NCI-H1436 (cell line): Measurements from ENCODE around the gene PLCB2.

Experiments
- DNase-seq: peaks from one replicate; lab custom pipeline; 2025; lab: John Stamatoyannopoulos, UW

The PLCB2 gene

GRCh38 chr15:40307421-40308211 is at the start of gene PLCB2:
Gene PLCB2, minus strand, starts transcription at chr15:40307935. Its CDS starts 263 bp downstream, at chr15:40307672.
- DNase-seq: peak; percentile 16

GRCh38 chr15:40357246-40357645 is 49.5 kb upstream of the PLCB2 start:
- DNase-seq: no peak

GRCh38 chr15:40355976-40356585 is 48.3 kb upstream of the PLCB2 start:
- DNase-seq: no peak

- DNase-seq: peak; percentile 13
Measured at GRCh38 chr15:40354408-40355171, 46.9 kb upstream of the PLCB2 start.

GRCh38 chr15:40353697-40354096 is 46.0 kb upstream of the PLCB2 start:
- no peak for DNase-seq

- DNase-seq: no peak
Measured at GRCh38 chr15:40352281-40352901, 44.7 kb upstream of the PLCB2 start.

GRCh38 chr15:40349163-40349562 is 41.4 kb upstream of the PLCB2 start:
- DNase-seq: no peak

GRCh38 chr15:40348474-40348870 is 40.7 kb upstream of the PLCB2 start:
- DNase-seq: no peak

- no peak for DNase-seq
Measured at GRCh38 chr15:40347559-40348473, 40.1 kb upstream of the PLCB2 start.

GRCh38 chr15:40346579-40347558 is 39.1 kb upstream of the PLCB2 start:
- no peak for DNase-seq

- no peak for DNase-seq
Measured at GRCh38 chr15:40345867-40346578, 38.3 kb upstream of the PLCB2 start.

GRCh38 chr15:40345225-40345866 is 37.6 kb upstream of the PLCB2 start:
- DNase-seq: no peak

- peak; percentile 61 for DNase-seq
Measured at GRCh38 chr15:40344631-40345120, 36.9 kb upstream of the PLCB2 start.

- no peak for DNase-seq
Measured at GRCh38 chr15:40344217-40344616, 36.5 kb upstream of the PLCB2 start.

- no peak for DNase-seq
Measured at GRCh38 chr15:40343512-40343911, 35.8 kb upstream of the PLCB2 start.

- DNase-seq: no peak
Measured at GRCh38 chr15:40342416-40343320, 34.9 kb upstream of the PLCB2 start.

GRCh38 chr15:40340740-40341400 is 33.1 kb upstream of the PLCB2 start, which contains the start of gene CCDC9B:
Gene CCDC9B, minus strand, starts transcription at chr15:40340939. Its CDS starts 120 bp downstream, at chr15:40340819.
- peak; percentile 58 for DNase-seq
